Measurements from ENCODE around the gene RANBP3L.

- TF ChIP-seq POLR2A (IDR thresholded peaks at IDR 0.05) (no peak), CTCF (IDR thresholded peaks at IDR 0.05) (no peak)
These were observed 8.4 kb upstream of the RANBP3L start for GRCh38 chr5:36310138-36310537.

Measured in thyroid gland (tissue), 4 donors.